ENCODE data around the gene MRPL9.
"Not testable (repeated sequence)": the region's sequence is repeated elsewhere in the genome, so short reads cannot be mapped to it uniquely, and the experiment has no call there.

The MRPL9 gene

GRCh38 chr1:151775894-151776664, 12.8 kb upstream of the MRPL9 start:
- DNase-seq (ENCODE audit: low read depth, low spot score): no peak
- Histone ChIP-seq H3K36me3 (ENCODE audit: insufficient read depth, insufficient read length, low read length) (peaks cover 6% of the 10 kb centered on the region), H3K9ac (ENCODE audit: insufficient read length, low read depth) (no peak overlapping the region), H3K9me3 (ENCODE audit: insufficient read depth, low read length) (no peaks in the 10 kb centered on the region), H3K4me3 (ENCODE audit: insufficient read length, low read depth) (no peak overlapping the region), H3K4me1 (ENCODE audit: insufficient read depth, insufficient read length) (no peaks in the 10 kb centered on the region), H3K27me3 (ENCODE audit: insufficient read depth, insufficient read length) (no peaks in the 10 kb centered on the region)
- TF ChIP-seq ZNF274 (IDR thresholded peaks at IDR 0.05; ENCODE audit: low read depth, low read length) (no peak), YY1 (IDR thresholded peaks at IDR 0.05; ENCODE audit: insufficient read depth, insufficient read length) (no peak), SUZ12 (IDR thresholded peaks at IDR 0.05; ENCODE audit: extremely low read depth, insufficient read depth, insufficient read length) (no peak)

DNA sequence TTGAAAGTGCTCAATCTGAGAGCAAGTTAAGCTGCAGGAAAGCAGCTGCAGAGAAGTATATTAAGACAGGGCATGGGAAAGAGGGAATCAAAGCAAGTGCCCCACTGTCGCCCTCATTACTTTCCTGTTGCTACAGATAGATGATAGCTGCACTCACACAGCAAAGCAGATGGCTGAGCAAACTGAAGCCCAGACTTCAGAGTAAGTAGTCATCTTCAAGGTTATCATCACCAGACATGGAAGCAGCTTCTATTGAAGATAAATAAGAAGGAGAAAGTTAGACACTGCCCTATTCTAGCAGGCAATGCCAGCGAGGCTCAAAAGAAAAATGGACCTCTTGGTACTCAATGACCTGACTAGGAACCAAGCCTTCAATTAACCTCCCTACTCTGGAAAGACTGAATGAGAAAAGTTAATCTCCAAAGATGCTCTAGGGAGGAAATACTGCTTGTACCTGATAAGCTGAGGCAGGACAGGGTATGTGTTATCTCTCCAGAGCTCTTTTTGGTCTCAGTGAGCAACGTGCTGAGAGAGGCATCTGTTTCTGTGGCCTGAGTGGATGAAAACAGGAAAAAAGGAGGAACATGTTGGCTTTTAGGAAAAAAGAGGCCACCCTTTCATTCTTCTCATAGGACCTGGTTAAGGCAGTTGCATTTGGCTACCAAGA, 11.1 kb upstream of the MRPL9 start:
- Histone ChIP-seq H3K36me3 (ENCODE audit: insufficient read depth, insufficient read length, low read length) (peaks cover 6% of the 10 kb centered on the region), H3K27me3 (ENCODE audit: insufficient read depth, insufficient read length) (no peaks in the 10 kb centered on the region), H3K4me1 (ENCODE audit: insufficient read depth, insufficient read length) (no peaks in the 10 kb centered on the region), H3K4me3 (ENCODE audit: insufficient read length, low read depth) (no peak overlapping the region), H3K9ac (ENCODE audit: insufficient read length, low read depth) (no peak overlapping the region), H3K9me3 (ENCODE audit: insufficient read depth, low read length) (peaks cover 9% of the 10 kb centered on the region; the same call in 1 of the 2 replicates)
- no peak for DNase-seq (ENCODE audit: low read depth, low spot score)
- no peak for TF ChIP-seq SUZ12 (IDR thresholded peaks at IDR 0.05; ENCODE audit: extremely low read depth, insufficient read depth, insufficient read length)

DNA sequence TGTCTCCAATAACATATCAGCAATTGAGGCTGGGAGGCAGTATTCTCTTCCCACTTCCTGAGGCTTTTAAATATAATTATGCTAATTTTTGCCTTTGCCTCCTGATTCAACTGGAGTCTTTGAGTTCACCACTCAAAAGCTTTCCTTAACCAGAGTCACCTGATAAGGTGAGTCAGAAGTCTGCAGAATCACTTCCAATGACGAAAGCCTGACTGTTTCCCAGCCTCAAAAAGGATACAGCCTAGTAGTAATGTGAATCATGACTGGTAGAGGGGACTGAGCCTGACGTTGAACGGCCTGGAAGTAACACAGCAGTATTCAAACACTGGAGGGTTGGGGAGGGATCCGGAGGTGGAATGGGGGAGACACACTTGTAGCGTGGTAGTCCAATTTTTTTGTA, 10.4 kb upstream of the MRPL9 start:
- Histone ChIP-seq H3K27me3 (ENCODE audit: insufficient read depth, insufficient read length) (no peaks in the 10 kb centered on the region), H3K9ac (ENCODE audit: insufficient read length, low read depth) (no peak overlapping the region), H3K4me1 (ENCODE audit: insufficient read depth, insufficient read length) (no peaks in the 10 kb centered on the region), H3K36me3 (ENCODE audit: insufficient read depth, insufficient read length, low read length) (peaks cover 4% of the 10 kb centered on the region), H3K4me3 (ENCODE audit: insufficient read length, low read depth) (no peak overlapping the region), H3K9me3 (ENCODE audit: insufficient read depth, low read length) (peaks cover 9% of the 10 kb centered on the region; the same call in 1 of the 2 replicates)
- DNase-seq (ENCODE audit: low read depth, low spot score): no peak
- no peak for TF ChIP-seq ZNF274 (IDR thresholded peaks at IDR 0.05; ENCODE audit: low read depth, low read length)
- no peak for TF ChIP-seq YY1 (IDR thresholded peaks at IDR 0.05; ENCODE audit: insufficient read depth, insufficient read length)

DNA sequence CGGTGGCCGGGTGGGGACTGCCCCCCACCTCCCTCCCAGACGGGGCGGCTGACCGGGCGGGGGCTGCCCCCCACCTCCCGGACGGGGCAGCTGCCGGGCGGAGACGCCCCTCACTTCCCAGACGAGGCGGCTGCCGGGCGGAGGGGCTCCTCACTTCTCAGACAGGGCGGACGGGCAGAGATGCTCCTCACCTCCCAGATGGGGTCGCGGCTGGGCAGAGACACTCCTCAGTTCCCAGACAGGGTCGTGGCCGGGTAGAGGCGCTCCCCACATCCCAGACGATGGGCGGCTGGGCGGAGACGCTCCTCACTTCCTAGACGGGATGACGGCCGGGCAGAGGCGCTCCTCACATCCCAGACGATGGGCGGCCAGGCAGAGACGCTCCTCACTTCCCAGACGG, 6.0 kb upstream of the MRPL9 start:
- H3K27me3 ChIP-seq (ENCODE audit: insufficient read depth, insufficient read length); H3K4me1 ChIP-seq (ENCODE audit: insufficient read depth, insufficient read length); H3K9ac ChIP-seq (ENCODE audit: insufficient read length, low read depth); H3K9me3 ChIP-seq (ENCODE audit: insufficient read depth, low read length); H3K4me3 ChIP-seq (ENCODE audit: insufficient read length, low read depth); DNase-seq (ENCODE audit: low read depth, low spot score); H3K36me3 ChIP-seq (ENCODE audit: insufficient read depth, insufficient read length, low read length): not testable (repeated sequence)

GRCh38 chr1:151768351-151769066, 5.2 kb upstream of the MRPL9 start:
- H3K4me1 ChIP-seq (ENCODE audit: insufficient read depth, insufficient read length); H3K9me3 ChIP-seq (ENCODE audit: insufficient read depth, low read length); H3K4me3 ChIP-seq (ENCODE audit: insufficient read length, low read depth); H3K36me3 ChIP-seq (ENCODE audit: insufficient read depth, insufficient read length, low read length); DNase-seq (ENCODE audit: low read depth, low spot score); H3K9ac ChIP-seq (ENCODE audit: insufficient read length, low read depth); H3K27me3 ChIP-seq (ENCODE audit: insufficient read depth, insufficient read length): not testable (repeated sequence)

DNA sequence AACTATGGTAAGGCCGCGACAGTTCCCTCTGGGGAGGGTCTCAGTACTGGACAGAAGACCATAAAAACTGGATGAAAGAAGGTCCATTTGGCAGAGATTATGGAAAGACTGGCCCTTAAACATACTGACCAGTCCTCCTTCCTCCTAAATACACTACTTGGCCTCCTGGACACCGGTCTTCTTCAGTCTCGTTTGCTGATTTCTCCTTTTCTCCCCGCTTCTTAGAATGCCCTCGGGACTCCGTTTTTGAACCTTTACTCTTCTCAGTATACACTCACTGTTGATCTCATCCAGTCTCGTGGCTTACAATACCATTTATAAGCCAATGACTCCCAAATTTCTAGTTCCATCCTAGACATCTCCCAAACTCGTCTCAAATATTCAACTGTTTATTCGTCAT, 694 bp upstream of the MRPL9 start:
- peaks cover 34% of the 10 kb centered on the region for H3K36me3 ChIP-seq (ENCODE audit: insufficient read depth, insufficient read length, low read length)
- H3K9me3 ChIP-seq (ENCODE audit: insufficient read depth, low read length): no peaks in the 10 kb centered on the region
- no peak for TF ChIP-seq YY1 (IDR thresholded peaks at IDR 0.05; ENCODE audit: insufficient read depth, insufficient read length)
- TF ChIP-seq SUZ12 (IDR thresholded peaks at IDR 0.05; ENCODE audit: extremely low read depth, insufficient read depth, insufficient read length): no peak
- TF ChIP-seq ZNF274 (IDR thresholded peaks at IDR 0.05; ENCODE audit: low read depth, low read length): no peak
- H3K4me3 ChIP-seq (ENCODE audit: insufficient read length, low read depth): peak overlapping the region; percentile 92
- peak overlapping the region; percentile 98 for H3K9ac ChIP-seq (ENCODE audit: insufficient read length, low read depth)
- H3K4me1 ChIP-seq (ENCODE audit: insufficient read depth, insufficient read length): no peaks in the 10 kb centered on the region
- no peaks in the 10 kb centered on the region for H3K27me3 ChIP-seq (ENCODE audit: insufficient read depth, insufficient read length)
- no peak for DNase-seq (ENCODE audit: low read depth, low spot score)

DNA sequence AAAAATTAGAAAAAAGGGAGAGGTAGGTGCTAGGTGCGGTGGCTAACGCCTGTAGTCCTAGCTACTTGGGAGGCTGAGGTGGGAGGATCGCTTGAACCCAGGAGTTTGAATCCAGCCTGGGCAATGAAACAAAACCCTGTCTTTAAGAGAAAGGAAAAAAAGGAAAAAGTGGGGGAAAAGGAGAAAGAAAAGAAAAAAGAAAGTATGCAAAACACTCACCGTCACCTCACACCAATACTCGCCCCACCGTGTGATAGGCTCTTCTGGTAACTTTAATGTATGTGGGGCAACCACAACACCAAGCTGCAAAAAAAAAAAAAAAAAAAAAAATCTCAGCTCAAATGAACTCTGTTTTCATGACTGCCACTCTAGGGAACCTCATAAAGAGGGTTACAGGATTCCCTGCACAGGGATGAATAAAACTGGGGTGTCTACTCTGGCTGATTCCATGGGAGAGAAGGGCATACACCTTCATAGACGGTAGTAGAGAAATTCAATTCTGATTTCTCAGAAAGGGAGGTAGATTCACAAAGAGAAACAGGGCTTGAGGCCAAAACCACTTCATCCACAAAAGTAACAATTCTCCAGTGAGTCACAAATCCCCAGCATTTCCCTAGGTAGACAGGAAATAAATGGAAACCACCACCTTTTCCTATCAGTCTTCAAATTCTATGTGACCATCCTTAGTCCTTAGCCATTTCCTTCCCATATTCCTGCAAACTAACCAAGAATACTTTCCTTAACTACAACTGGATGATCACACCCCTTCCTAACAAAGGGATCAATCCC, 2.5 kb downstream of the MRPL9 start:
- no peaks in the 10 kb centered on the region for H3K4me1 ChIP-seq (ENCODE audit: insufficient read depth, insufficient read length)
- no peaks in the 10 kb centered on the region for H3K27me3 ChIP-seq (ENCODE audit: insufficient read depth, insufficient read length)
- no peak overlapping the region for H3K4me3 ChIP-seq (ENCODE audit: insufficient read length, low read depth)
- DNase-seq (ENCODE audit: low read depth, low spot score): no peak
- H3K9me3 ChIP-seq (ENCODE audit: insufficient read depth, low read length): no peaks in the 10 kb centered on the region
- H3K9ac ChIP-seq (ENCODE audit: insufficient read length, low read depth): no peak overlapping the region
- TF ChIP-seq YY1 (IDR thresholded peaks at IDR 0.05; ENCODE audit: insufficient read depth, insufficient read length) (no peak), ZNF274 (IDR thresholded peaks at IDR 0.05; ENCODE audit: low read depth, low read length) (no peak), SUZ12 (IDR thresholded peaks at IDR 0.05; ENCODE audit: extremely low read depth, insufficient read depth, insufficient read length) (no peak)
- peaks cover 62% of the 10 kb centered on the region for H3K36me3 ChIP-seq (ENCODE audit: insufficient read depth, insufficient read length, low read length)

Data from NT2/D1 (cell line).